ENCODE results near the gene B3GNT2. TPM values are rescaled to one million over a fixed set of nuclear protein-coding genes. Genes with fewer than 3 reads are reported as not detected.
A peak's percentile ranks its signal among the peaks of the same experiment; 100 is the strongest.

The B3GNT2 gene
- total and polyA plus RNA-seq, 7 donors, result 2.3 to 3.2 (median 2.9) TPM

DNA sequence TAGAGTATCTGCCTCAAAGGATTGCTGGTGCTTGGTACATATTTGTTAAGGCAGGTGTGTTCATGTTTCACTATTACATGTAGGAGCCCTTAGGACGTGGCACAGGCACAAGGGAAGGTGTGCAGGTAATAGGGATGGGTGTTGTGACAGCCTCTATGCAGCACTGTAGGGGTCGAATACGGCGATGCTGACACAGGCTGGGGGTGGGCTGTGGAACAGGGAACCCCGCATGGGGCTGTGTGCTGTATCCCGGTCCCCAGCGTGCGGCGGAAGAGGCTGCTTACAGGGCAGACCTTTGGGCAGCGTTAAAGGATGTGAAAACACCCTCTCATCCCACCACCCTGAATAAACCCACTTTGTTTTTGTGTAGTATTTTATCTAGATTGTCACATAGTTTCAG is 21.5 kb downstream of the B3GNT2 start:
- H3K27ac ChIP-seq, result peak overlapping the region; percentile 10
- WGBS, 3 donors, result 87 to 89% (median 88%) methylated on average over 10 of the region's 10 CpGs
- ATAC-seq (no peak), DNase-seq (no peak)
- no peak overlapping the region for H3K4me3 ChIP-seq
- TF ChIP-seq CTCF (IDR thresholded peaks at IDR 0.05), result no peak
- H3K9me3 ChIP-seq, result peaks cover 5% of the 10 kb centered on the region
- intact Hi-C loops (cut with DNase I), result no loop called here
- H3K4me1 ChIP-seq, result peaks cover 8% of the 10 kb centered on the region
- no peaks in the 10 kb centered on the region for H3K36me3 ChIP-seq (ENCODE audit: insufficient read depth in 1 of 2, low read depth in 1 of 2)
- no peaks in the 10 kb centered on the region for H3K27me3 ChIP-seq (ENCODE audit: insufficient read depth in 3 of 3, low read length in 2 of 3)

DNA sequence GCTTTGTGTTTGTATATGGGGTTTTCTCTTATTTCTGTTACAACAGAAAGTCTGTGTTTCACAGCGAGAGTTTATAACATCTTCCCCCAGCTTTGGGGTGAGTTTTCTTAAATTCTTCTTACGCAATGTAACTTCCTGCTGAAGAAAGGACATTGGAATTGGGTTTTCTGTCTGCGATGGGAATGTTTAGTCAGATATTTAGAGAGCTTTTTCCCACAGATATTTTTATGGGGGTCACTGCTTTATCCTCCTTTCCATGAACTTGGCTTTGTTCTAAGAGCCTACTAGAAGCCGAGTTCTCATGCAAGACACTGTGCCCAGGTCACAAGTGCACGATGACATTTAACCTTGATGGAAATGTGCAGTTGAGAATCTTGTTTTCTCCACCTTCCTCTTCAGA is 22.1 kb downstream of the B3GNT2 start:
- Histone ChIP-seq H3K4me3 (no peak overlapping the region), H3K9me3 (peaks cover 5% of the 10 kb centered on the region), H3K4me1 (peaks cover 8% of the 10 kb centered on the region), H3K27ac (peak overlapping the region; percentile 10), H3K36me3 (ENCODE audit: insufficient read depth in 1 of 2, low read depth in 1 of 2) (peaks cover 0 to under 1% of the 10 kb centered on the region in 2 donors), H3K27me3 (ENCODE audit: insufficient read depth in 3 of 3, low read length in 2 of 3) (no peaks in the 10 kb centered on the region)
- TF ChIP-seq CTCF (IDR thresholded peaks at IDR 0.05), result no peak
- ATAC-seq (no peak), DNase-seq (no peak)
- WGBS, 3 donors, result 80 to 85% (median 81%) methylated on average over 5 of the region's 5 CpGs
- intact Hi-C loops (cut with DNase I), result no loop called here

GRCh38 chr2:62219407-62220159 is 23.7 kb downstream of the B3GNT2 start:
- Histone ChIP-seq H3K4me1 (peaks cover 8% of the 10 kb centered on the region), H3K27ac (no peak overlapping the region), H3K36me3 (ENCODE audit: insufficient read depth in 1 of 2, low read depth in 1 of 2) (peaks cover 0 to 4% of the 10 kb centered on the region in 2 donors), H3K27me3 (ENCODE audit: insufficient read depth in 3 of 3, low read length in 2 of 3) (no peaks in the 10 kb centered on the region), H3K4me3 (no peak overlapping the region), H3K9me3 (peaks cover 5% of the 10 kb centered on the region)
- ATAC-seq, result no peak
- no peak for TF ChIP-seq CTCF (IDR thresholded peaks at IDR 0.05)
- no peak for DNase-seq
- intact Hi-C loops (cut with DNase I), result loop anchor here in 1 of 2 donors (5.0 kb wide), 1 partner anchor 1323 kb away; no protein-coding TSS in a partner anchor
- 82 to 94% (median 90%) methylated on average over 4 of the region's 4 CpGs for WGBS, 3 donors

DNA sequence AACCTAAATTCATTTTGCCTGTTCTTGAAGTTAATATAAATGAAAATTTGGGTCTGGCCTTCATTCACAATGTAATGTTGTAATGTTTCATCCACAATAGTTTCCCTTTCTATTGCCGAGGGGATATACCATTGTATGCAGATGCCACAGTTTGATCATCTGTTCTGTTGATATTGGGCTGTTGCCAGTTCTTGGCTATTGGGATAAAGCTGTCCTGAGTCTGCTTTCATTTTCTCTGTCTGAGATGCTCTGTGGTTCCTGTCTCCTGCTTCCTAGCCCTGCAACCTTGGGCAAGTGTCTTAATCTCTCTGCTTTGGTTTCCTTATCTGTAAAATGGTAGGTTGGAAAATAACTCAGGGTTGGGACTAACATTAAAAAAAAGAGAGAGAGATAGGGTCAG is 25.2 kb downstream of the B3GNT2 start:
- Histone ChIP-seq H3K27me3 (ENCODE audit: insufficient read depth in 3 of 3, low read length in 2 of 3) (no peaks in the 10 kb centered on the region), H3K27ac (no peak overlapping the region), H3K9me3 (peaks cover 5% of the 10 kb centered on the region), H3K36me3 (ENCODE audit: insufficient read depth in 1 of 2, low read depth in 1 of 2) (peaks cover 0 to 14% of the 10 kb centered on the region in 2 donors), H3K4me1 (peaks cover 8% of the 10 kb centered on the region), H3K4me3 (no peak overlapping the region)
- no peak for TF ChIP-seq CTCF (IDR thresholded peaks at IDR 0.05)
- 43 to 85% (median 67%) methylated on average over 1 of the region's 1 CpG for WGBS, 3 donors
- DNase-seq, result no peak
- no peak for ATAC-seq
- intact Hi-C loops (cut with DNase I), result loop anchor here in 1 of 2 donors (5.0 kb wide), 1 partner anchor 1321 kb away; no protein-coding TSS in a partner anchor
